ENCODE measurements around the gene ARRB1. TPM values are rescaled to one million over a fixed set of nuclear protein-coding genes. Genes with fewer than 3 reads are reported as not detected.

Gene ARRB1
- total and polyA plus RNA-seq, 10 of the 15 experiments (the other 5 are each of a cell fraction or from before 2014, with no cell fraction given): 0.39 to 12.9 (median 1.7) TPM

GRCh38 chr11:75239531-75240290 lies 111.8 kb downstream of the ARRB1 start:
- WGBS (ENCODE audit: insufficient coverage, insufficient replicate concordance, low lambda C conversion rate, missing lambda C conversion rate): 16% methylated on average over 10 of the region's 10 CpGs
- intact Hi-C loops (cut with micrococcal nuclease; ENCODE audit: unreplicated experiment) (no loop called here), in situ Hi-C loops (cut with MboI) (no loop called here)
- DNase-seq (ENCODE audit: low read depth, low spot score): no peak
- peaks cover 5 to 20% of the 10 kb centered on the region in 2 experiments for H3K27me3 ChIP-seq (replicated peaks in 1 of 2; ENCODE audit: control insufficient read depth in 2 of 2, insufficient read depth in 2 of 2, low read length in 1 of 2)
- no peaks in the 10 kb centered on the region for H3K36me3 ChIP-seq (ENCODE audit: control insufficient read depth in 2 of 2, insufficient read depth in 2 of 2, low read length in 1 of 2)
- no peak for FAIRE-seq
- ChIA-PET SMC1A (ENCODE audit: uncharacterized antibody, unreplicated experiment) (interaction anchor here (0.9 kb wide), 1 partner anchor 9 kb away, joined by 3 read pairs; no protein-coding TSS in a partner anchor), RAD21 (ENCODE audit: unreplicated experiment) (no interaction called here), CTCF (interaction anchor here (0.8 to 1.3 kb wide), 6 partner anchors 9 to 291 kb away, joined by 3 to 7 read pairs (median 4); partner anchors contain the start of genes SPCS2 and XRRA1), POLR2A (interaction anchor here (0.6 kb wide), 1 partner anchor 296 kb away, joined by 3 read pairs; no protein-coding TSS in a partner anchor)
- H3K27ac ChIP-seq (ENCODE audit: control insufficient read depth, insufficient read depth): no peak overlapping the region
- no TSS peak for BruUV-seq (replicated peaks)
- no peak overlapping the region for H3K9ac ChIP-seq (ENCODE audit: control insufficient read depth, insufficient read depth, low read length)
- no peak for TF ChIP-seq SRF (IDR thresholded peaks at IDR 0.05; ENCODE audit: low read depth in 2 of 2, low read length in 2 of 2)
- H3K9me3 ChIP-seq (replicated peaks; ENCODE audit: control insufficient read depth, insufficient read depth, low read length): no peaks in the 10 kb centered on the region
- no peak overlapping the region for H3K4me2 ChIP-seq (ENCODE audit: control insufficient read depth, insufficient read depth)
- H4K20me1 ChIP-seq (ENCODE audit: control insufficient read depth, insufficient read depth): no peaks in the 10 kb centered on the region
- no peaks in the 10 kb centered on the region for H3K79me2 ChIP-seq (ENCODE audit: control insufficient read depth, insufficient read depth, low read length)
- H3K4me3 ChIP-seq: no peak overlapping the region
- no peak for ATAC-seq
- H3K4me1 ChIP-seq (ENCODE audit: control insufficient read depth, insufficient read depth, low read length): no peaks in the 10 kb centered on the region; the same call in 1 of the 2 replicates
- no peak overlapping the region for H2AFZ ChIP-seq (ENCODE audit: control insufficient read depth, low read depth, low read length)

- BruUV-seq (replicated peaks): no TSS peak
- no peaks in the 10 kb centered on the region for H3K9me3 ChIP-seq (replicated peaks; ENCODE audit: control insufficient read depth, insufficient read depth, low read length)
- no peak overlapping the region for H3K27ac ChIP-seq (ENCODE audit: control insufficient read depth, insufficient read depth)
- SMC1A ChIA-PET (ENCODE audit: uncharacterized antibody, unreplicated experiment): interaction anchor here (0.9 kb wide), 1 partner anchor 10 kb away, joined by 3 read pairs; no protein-coding TSS in a partner anchor
- H3K9ac ChIP-seq (ENCODE audit: control insufficient read depth, insufficient read depth, low read length): no peak overlapping the region
- in situ Hi-C loops (cut with MboI) (no loop called here), intact Hi-C loops (cut with micrococcal nuclease; ENCODE audit: unreplicated experiment) (no loop called here)
- ATAC-seq: no peak
- no peak for FAIRE-seq
- peaks cover 5 to 17% of the 10 kb centered on the region in 2 experiments for H3K27me3 ChIP-seq (replicated peaks in 1 of 2; ENCODE audit: control insufficient read depth in 2 of 2, insufficient read depth in 2 of 2, low read length in 1 of 2)
- no peak overlapping the region for H3K4me3 ChIP-seq
- H3K36me3 ChIP-seq (ENCODE audit: control insufficient read depth in 2 of 2, insufficient read depth in 2 of 2, low read length in 1 of 2): no peaks in the 10 kb centered on the region
- H4K20me1 ChIP-seq (ENCODE audit: control insufficient read depth, insufficient read depth): no peaks in the 10 kb centered on the region; the same call in 1 of the 2 replicates
- H3K79me2 ChIP-seq (ENCODE audit: control insufficient read depth, insufficient read depth, low read length): no peaks in the 10 kb centered on the region
- no peaks in the 10 kb centered on the region; the same call in 1 of the 2 replicates for H3K4me1 ChIP-seq (ENCODE audit: control insufficient read depth, insufficient read depth, low read length)
- CTCF ChIA-PET: interaction anchor here (0.6 to 2.2 kb wide), 8 partner anchors 10 to 338 kb away, joined by 3 to 13 read pairs (median 4); no protein-coding TSS in a partner anchor
- 26% methylated on average over 9 of the region's 9 CpGs for WGBS (ENCODE audit: insufficient coverage, insufficient replicate concordance, low lambda C conversion rate, missing lambda C conversion rate)
- RAD21 ChIA-PET (ENCODE audit: unreplicated experiment): no interaction called here
- POLR2A ChIA-PET: interaction anchor here (0.6 kb wide), 3 partner anchors 295 to 1075 kb away, joined by 3 to 4 read pairs (median 3); no protein-coding TSS in a partner anchor
- no peak overlapping the region for H2AFZ ChIP-seq (ENCODE audit: control insufficient read depth, low read depth, low read length)
- no peak overlapping the region for H3K4me2 ChIP-seq (ENCODE audit: control insufficient read depth, insufficient read depth)
- DNase-seq (ENCODE audit: low read depth, low spot score): no peak
- TF ChIP-seq KLF5 (IDR thresholded peaks at IDR 0.05; ENCODE audit: partially characterized antibody) (no peak), NFYB (IDR thresholded peaks at IDR 0.05; ENCODE audit: insufficient read depth, low read depth, low read length) (no peak), ETV6 (conservative IDR thresholded peaks at IDR 0.05 in 1 of 2, IDR thresholded peaks at IDR 0.05 in 1 of 2; ENCODE audit: borderline replicate concordance in 1 of 2, low read depth in 1 of 2) (no peak), RELA (IDR thresholded peaks at IDR 0.05; ENCODE audit: borderline replicate concordance, partially characterized antibody) (no peak), RELB (IDR thresholded peaks at IDR 0.05; ENCODE audit: low read depth) (no peak), MLLT1 (IDR thresholded peaks at IDR 0.05) (no peak), SMARCA5 (IDR thresholded peaks at IDR 0.05) (no peak), MYC (IDR thresholded peaks at IDR 0.05; ENCODE audit: insufficient read depth, insufficient read length, insufficient replicate concordance, low read length, severe bottlenecking) (no peak)
Observed at GRCh38 chr11:75238595-75239440, 112.6 kb downstream of the ARRB1 start.

Measured in GM12878 (cell line).